Measurements from ENCODE around the gene RAB36. TPM values are rescaled to one million over a fixed set of nuclear protein-coding genes. Genes with fewer than 3 reads are reported as not detected.

RAB36 gene
- total and polyA plus RNA-seq, 9 donors: 3.9 to 18.7 (median 6.3) TPM

DNA sequence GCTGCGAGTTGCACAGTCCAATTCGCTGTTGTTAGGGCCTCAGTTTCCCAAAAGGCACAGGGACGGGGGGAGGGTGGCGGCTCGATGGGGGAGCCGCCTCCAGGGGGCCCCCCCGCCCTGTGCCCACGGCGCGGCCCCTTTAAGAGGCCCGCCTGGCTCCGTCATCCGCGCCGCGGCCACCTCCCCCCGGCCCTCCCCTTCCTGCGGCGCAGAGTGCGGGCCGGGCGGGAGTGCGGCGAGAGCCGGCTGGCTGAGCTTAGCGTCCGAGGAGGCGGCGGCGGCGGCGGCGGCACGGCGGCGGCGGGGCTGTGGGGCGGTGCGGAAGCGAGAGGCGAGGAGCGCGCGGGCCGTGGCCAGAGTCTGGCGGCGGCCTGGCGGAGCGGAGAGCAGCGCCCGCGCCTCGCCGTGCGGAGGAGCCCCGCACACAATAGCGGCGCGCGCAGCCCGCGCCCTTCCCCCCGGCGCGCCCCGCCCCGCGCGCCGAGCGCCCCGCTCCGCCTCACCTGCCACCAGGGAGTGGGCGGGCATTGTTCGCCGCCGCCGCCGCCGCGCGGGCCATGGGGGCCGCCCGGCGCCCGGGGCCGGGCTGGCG, 35.1 kb downstream of the RAB36 start, which contains the start of gene BCR:
Gene BCR (plus strand): TSS at position 209 of the 592 bp plus-strand sequence. CDS start 452 bp downstream, outside the sequence.
- peaks cover 23% of the 10 kb centered on the region for H3K4me1 ChIP-seq (ENCODE audit: insufficient read depth)
- H3K9me3 ChIP-seq: no peaks in the 10 kb centered on the region
- DNase-seq: peak; percentile 73 to 80 (median 79)
- H3K27me3 ChIP-seq: no peaks in the 10 kb centered on the region
- H3K36me3 ChIP-seq: no peaks in the 10 kb centered on the region
- peak within 1 kb of the TSS; percentile 11 to 30 for H3K27ac ChIP-seq
- TF ChIP-seq, protein P1, sequence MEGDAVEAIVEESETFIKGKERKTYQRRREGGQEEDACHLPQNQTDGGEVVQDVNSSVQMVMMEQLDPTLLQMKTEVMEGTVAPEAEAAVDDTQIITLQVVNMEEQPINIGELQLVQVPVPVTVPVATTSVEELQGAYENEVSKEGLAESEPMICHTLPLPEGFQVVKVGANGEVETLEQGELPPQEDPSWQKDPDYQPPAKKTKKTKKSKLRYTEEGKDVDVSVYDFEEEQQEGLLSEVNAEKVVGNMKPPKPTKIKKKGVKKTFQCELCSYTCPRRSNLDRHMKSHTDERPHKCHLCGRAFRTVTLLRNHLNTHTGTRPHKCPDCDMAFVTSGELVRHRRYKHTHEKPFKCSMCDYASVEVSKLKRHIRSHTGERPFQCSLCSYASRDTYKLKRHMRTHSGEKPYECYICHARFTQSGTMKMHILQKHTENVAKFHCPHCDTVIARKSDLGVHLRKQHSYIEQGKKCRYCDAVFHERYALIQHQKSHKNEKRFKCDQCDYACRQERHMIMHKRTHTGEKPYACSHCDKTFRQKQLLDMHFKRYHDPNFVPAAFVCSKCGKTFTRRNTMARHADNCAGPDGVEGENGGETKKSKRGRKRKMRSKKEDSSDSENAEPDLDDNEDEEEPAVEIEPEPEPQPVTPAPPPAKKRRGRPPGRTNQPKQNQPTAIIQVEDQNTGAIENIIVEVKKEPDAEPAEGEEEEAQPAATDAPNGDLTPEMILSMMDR (IDR thresholded peaks at IDR 0.05): no peak
- TF ChIP-seq EP300 (IDR thresholded peaks at IDR 0.05): no peak
- TF ChIP-seq POLR2A (IDR thresholded peaks at IDR 0.05): peak; percentile 73
- whole genome bisulfite sequencing, 3 donors: 1% methylated on average over 30 to 82 of the region's 88 CpGs
- peak within 1 kb of the TSS; percentile 66 for H3K4me3 ChIP-seq
- intact Hi-C loops (cut with DNase I): loop anchor here in 1 of 4 donors (1.0 kb wide), 1 partner anchor 102 kb away; no protein-coding TSS in a partner anchor

DNA sequence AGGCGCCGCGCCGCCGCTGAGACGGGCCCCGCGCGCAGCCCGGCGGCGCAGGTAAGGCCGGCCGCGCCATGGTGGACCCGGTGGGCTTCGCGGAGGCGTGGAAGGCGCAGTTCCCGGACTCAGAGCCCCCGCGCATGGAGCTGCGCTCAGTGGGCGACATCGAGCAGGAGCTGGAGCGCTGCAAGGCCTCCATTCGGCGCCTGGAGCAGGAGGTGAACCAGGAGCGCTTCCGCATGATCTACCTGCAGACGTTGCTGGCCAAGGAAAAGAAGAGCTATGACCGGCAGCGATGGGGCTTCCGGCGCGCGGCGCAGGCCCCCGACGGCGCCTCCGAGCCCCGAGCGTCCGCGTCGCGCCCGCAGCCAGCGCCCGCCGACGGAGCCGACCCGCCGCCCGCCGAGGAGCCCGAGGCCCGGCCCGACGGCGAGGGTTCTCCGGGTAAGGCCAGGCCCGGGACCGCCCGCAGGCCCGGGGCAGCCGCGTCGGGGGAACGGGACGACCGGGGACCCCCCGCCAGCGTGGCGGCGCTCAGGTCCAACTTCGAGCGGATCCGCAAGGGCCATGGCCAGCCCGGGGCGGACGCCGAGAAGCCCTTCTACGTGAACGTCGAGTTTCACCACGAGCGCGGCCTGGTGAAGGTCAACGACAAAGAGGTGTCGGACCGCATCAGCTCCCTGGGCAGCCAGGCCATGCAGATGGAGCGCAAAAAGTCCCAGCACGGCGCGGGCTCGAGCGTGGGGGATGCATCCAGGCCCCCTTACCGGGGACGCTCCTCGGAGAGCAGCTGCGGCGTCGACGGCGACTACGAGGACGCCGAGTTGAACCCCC, 35.8 kb downstream of the RAB36 start:
- H3K9me3 ChIP-seq: no peaks in the 10 kb centered on the region
- TF ChIP-seq, protein P1 (IDR thresholded peaks at IDR 0.05): no peak
- TF ChIP-seq EP300 (IDR thresholded peaks at IDR 0.05) (no peak), POLR2A (IDR thresholded peaks at IDR 0.05) (no peak)
- H3K27me3 ChIP-seq: no peaks in the 10 kb centered on the region
- peaks cover 23% of the 10 kb centered on the region for H3K4me1 ChIP-seq (ENCODE audit: insufficient read depth)
- H3K36me3 ChIP-seq: no peaks in the 10 kb centered on the region
- peak in 3 of 5 donors; percentile 44 to 54 (median 53) for DNase-seq
- H3K4me3 ChIP-seq: peak overlapping the region; percentile 66
- 9 to 19% (median 15%) methylated on average over 60 to 112 of the region's 112 CpGs for WGBS, 3 donors
- peak overlapping the region in 1 of 2 donors; percentile 30 for H3K27ac ChIP-seq
- intact Hi-C loops (cut with DNase I): loop anchor here in 1 of 4 donors (1.0 kb wide), 1 partner anchor 101 kb away; no protein-coding TSS in a partner anchor

DNA sequence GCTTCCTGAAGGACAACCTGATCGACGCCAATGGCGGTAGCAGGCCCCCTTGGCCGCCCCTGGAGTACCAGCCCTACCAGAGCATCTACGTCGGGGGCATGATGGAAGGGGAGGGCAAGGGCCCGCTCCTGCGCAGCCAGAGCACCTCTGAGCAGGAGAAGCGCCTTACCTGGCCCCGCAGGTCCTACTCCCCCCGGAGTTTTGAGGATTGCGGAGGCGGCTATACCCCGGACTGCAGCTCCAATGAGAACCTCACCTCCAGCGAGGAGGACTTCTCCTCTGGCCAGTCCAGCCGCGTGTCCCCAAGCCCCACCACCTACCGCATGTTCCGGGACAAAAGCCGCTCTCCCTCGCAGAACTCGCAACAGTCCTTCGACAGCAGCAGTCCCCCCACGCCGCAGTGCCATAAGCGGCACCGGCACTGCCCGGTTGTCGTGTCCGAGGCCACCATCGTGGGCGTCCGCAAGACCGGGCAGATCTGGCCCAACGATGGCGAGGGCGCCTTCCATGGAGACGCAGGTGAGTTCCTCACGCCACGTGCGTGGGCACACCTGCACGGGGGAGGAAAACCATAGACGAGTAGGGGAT, 36.5 kb downstream of the RAB36 start:
- TF ChIP-seq, protein P1 (IDR thresholded peaks at IDR 0.05): no peak
- TF ChIP-seq POLR2A (IDR thresholded peaks at IDR 0.05): no peak
- TF ChIP-seq EP300 (IDR thresholded peaks at IDR 0.05): no peak
- no peaks in the 10 kb centered on the region for H3K27me3 ChIP-seq
- peaks cover 23% of the 10 kb centered on the region for H3K4me1 ChIP-seq (ENCODE audit: insufficient read depth)
- no peaks in the 10 kb centered on the region for H3K36me3 ChIP-seq
- no peaks in the 10 kb centered on the region for H3K9me3 ChIP-seq
- peak overlapping the region in 1 of 2 donors; percentile 30 for H3K27ac ChIP-seq
- H3K4me3 ChIP-seq: peak overlapping the region; percentile 66
- WGBS, 3 donors: 66 to 69% (median 66%) methylated on average over 38 to 43 of the region's 43 CpGs
- no peak for DNase-seq
- intact Hi-C loops (cut with DNase I): loop anchor here in 1 of 4 donors (2.0 kb wide), 1 partner anchor 97 kb away; no protein-coding TSS in a partner anchor

Data from ovary (tissue), 9 donors.